ENCODE results near the gene NUDT8. TPM values are rescaled to one million over a fixed set of nuclear protein-coding genes. Genes with fewer than 3 reads are reported as not detected.
A peak's percentile ranks its signal among the peaks of the same experiment; 100 is the strongest.

NUDT8 gene
- total and polyA plus RNA-seq, 9 of the 15 experiments (the other 6 are each of a cell fraction or from before 2014, with no cell fraction given) = 0.23 to 27.8 (median 5.0) TPM

GRCh38 chr11:67605231-67606011 is 24.3 kb downstream of the NUDT8 start (continued):
- TF ChIP-seq CHD7 (IDR thresholded peaks at IDR 0.05; ENCODE audit: low read depth, low read length) (no peak), CREM (IDR thresholded peaks at IDR 0.05; ENCODE audit: low read depth) (peak; percentile 30; the same call in 1 of the 2 replicates), SAFB (IDR thresholded peaks at IDR 0.05; ENCODE audit: borderline replicate concordance, low read depth, low read length) (no peak), KDM2B (CRISPR knock-in tag; IDR thresholded peaks at IDR 0.05) (no peak), LEF1 (IDR thresholded peaks at IDR 0.05) (0 out of 2 replicates have a peak, but pooled peaks have one; percentile 18), L3MBTL2 (IDR thresholded peaks at IDR 0.05) (peak; percentile 81), ID3 (CRISPR knock-in tag; IDR thresholded peaks at IDR 0.05) (no peak), ID3 (tag; IDR thresholded peaks at IDR 0.05) (peak; percentile 39), KLF10 (CRISPR knock-in tag; IDR thresholded peaks at IDR 0.05) (no peak), E2F6 (IDR thresholded peaks at IDR 0.05; ENCODE audit: borderline replicate concordance in 1 of 2, extremely low read depth in 1 of 2, insufficient read depth in 1 of 2, insufficient read length in 1 of 2, low read depth in 1 of 2, low read length in 1 of 2, poor library complexity in 1 of 2, severe bottlenecking in 1 of 2) (peak in 1 of 2 experiments; percentile 2), PML (IDR thresholded peaks at IDR 0.05; ENCODE audit: low read length) (0 out of 2 replicates have a peak, but pooled peaks have one; percentile 14), ZFX (CRISPR knock-in tag; IDR thresholded peaks at IDR 0.05) (peak; percentile 62), EP400 (IDR thresholded peaks at IDR 0.05) (peak; percentile 74), NCOR1 (IDR thresholded peaks at IDR 0.05) (peak; percentile 75), GABPB1 (CRISPR knock-in tag; IDR thresholded peaks at IDR 0.05) (0 out of 2 replicates have a peak, but pooled peaks have one; percentile 26), TCF3 (CRISPR knock-in tag; IDR thresholded peaks at IDR 0.05) (peak; percentile 85)

Data from K562 (cell line).